ENCODE measurements around the gene ZNF608. TPM values are rescaled to one million over a fixed set of nuclear protein-coding genes. Genes with fewer than 3 reads are reported as not detected.
A peak's percentile ranks its signal among the peaks of the same experiment; 100 is the strongest.

ZNF608 gene
- total and polyA plus RNA-seq, 4 donors, result 9.5 to 83.2 (median 20.4) TPM

DNA sequence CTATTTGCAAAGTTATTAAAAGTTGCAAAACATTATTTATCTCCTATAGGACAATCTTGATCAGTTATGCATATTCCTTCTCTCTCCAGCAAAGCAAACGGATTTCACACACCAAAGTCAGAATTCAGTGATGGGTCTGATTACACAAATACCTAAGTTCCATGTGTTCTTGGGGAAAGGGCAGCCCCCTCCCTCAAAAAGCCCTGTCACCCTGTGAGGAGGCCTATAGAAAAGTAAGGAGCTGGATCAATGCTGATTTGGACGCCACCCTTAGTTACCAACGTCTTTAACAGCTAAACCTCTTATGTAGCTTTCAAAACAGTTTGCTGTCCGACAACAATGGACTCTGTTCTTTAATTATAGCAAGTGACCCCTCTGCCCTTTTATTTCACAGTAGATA, 6.4 kb downstream of the ZNF608 start:
- Histone ChIP-seq H3K4me3 (no peak overlapping the region), H3K27me3 (ENCODE audit: control insufficient read depth in 3 of 3, insufficient read depth in 3 of 3, low read length in 2 of 3) (no peaks in the 10 kb centered on the region), H3K9me3 (ENCODE audit: control insufficient read depth in 4 of 4, insufficient read depth in 3 of 4, low read length in 3 of 4) (no peaks in the 10 kb centered on the region), H3K9ac (ENCODE audit: insufficient read depth in 1 of 2, low read length in 2 of 2) (peak overlapping the region in 1 of 2 donors; percentile 37), H3K27ac (ENCODE audit: low read depth in 1 of 2, low read length in 1 of 2) (peak overlapping the region in 1 of 2 donors; percentile 79), H3K4me1 (ENCODE audit: control insufficient read depth in 5 of 5, insufficient read depth in 5 of 5, low read length in 5 of 5) (peaks cover 4 to 81% (median 39%) of the 10 kb centered on the region in 5 donors), H3K36me3 (ENCODE audit: control insufficient read depth in 4 of 4, insufficient read depth in 4 of 4, low read length in 4 of 4) (no peaks in the 10 kb centered on the region)
- WGBS, 2 donors, result 56 to 81% methylated on average over 4 of the region's 4 CpGs
- TF ChIP-seq, protein P1, sequence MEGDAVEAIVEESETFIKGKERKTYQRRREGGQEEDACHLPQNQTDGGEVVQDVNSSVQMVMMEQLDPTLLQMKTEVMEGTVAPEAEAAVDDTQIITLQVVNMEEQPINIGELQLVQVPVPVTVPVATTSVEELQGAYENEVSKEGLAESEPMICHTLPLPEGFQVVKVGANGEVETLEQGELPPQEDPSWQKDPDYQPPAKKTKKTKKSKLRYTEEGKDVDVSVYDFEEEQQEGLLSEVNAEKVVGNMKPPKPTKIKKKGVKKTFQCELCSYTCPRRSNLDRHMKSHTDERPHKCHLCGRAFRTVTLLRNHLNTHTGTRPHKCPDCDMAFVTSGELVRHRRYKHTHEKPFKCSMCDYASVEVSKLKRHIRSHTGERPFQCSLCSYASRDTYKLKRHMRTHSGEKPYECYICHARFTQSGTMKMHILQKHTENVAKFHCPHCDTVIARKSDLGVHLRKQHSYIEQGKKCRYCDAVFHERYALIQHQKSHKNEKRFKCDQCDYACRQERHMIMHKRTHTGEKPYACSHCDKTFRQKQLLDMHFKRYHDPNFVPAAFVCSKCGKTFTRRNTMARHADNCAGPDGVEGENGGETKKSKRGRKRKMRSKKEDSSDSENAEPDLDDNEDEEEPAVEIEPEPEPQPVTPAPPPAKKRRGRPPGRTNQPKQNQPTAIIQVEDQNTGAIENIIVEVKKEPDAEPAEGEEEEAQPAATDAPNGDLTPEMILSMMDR (IDR thresholded peaks at IDR 0.05; ENCODE audit: control extremely low read depth, extremely low read depth), result no peak
- DNase-seq (no peak), ATAC-seq (ENCODE audit: insufficient read depth, low FRiP score) (no peak)

DNA sequence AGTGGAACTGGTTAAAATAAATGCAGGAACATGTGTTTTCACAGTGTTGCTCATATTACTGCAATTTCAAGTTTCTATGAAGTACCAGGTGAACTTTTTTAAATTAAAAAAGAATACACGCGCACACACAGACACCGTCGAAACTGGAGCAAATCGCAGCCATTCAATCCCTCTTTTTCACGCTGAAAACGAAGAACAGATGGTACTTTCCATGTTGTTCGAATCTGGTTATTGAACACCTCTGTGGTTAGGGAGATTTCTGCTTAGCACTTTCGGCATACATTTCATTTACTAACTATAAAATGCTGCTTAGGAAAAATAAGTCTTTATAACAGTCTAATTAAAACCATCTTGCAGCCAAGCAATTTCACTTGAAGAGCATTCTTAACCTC, 6.8 kb downstream of the ZNF608 start:
- ATAC-seq (ENCODE audit: insufficient read depth, low FRiP score), result no peak
- TF ChIP-seq, protein P1 (IDR thresholded peaks at IDR 0.05; ENCODE audit: control extremely low read depth, extremely low read depth), result no peak
- H3K9ac ChIP-seq (ENCODE audit: insufficient read depth in 1 of 2, low read length in 2 of 2), result peak overlapping the region in 1 of 2 donors; percentile 73
- no peaks in the 10 kb centered on the region for H3K9me3 ChIP-seq (ENCODE audit: control insufficient read depth in 4 of 4, insufficient read depth in 3 of 4, low read length in 3 of 4)
- peaks cover 4 to 85% (median 41%) of the 10 kb centered on the region in 5 donors for H3K4me1 ChIP-seq (ENCODE audit: control insufficient read depth in 5 of 5, insufficient read depth in 5 of 5, low read length in 5 of 5)
- no peaks in the 10 kb centered on the region for H3K36me3 ChIP-seq (ENCODE audit: control insufficient read depth in 4 of 4, insufficient read depth in 4 of 4, low read length in 4 of 4)
- H3K27me3 ChIP-seq (ENCODE audit: control insufficient read depth in 3 of 3, insufficient read depth in 3 of 3, low read length in 2 of 3), result no peaks in the 10 kb centered on the region
- no peak for DNase-seq
- 62 to 85% methylated on average over 9 of the region's 9 CpGs for WGBS, 2 donors
- peak overlapping the region in 1 of 2 donors; percentile 58 for H3K27ac ChIP-seq (ENCODE audit: low read depth in 1 of 2, low read length in 1 of 2)
- H3K4me3 ChIP-seq, result no peak overlapping the region

DNA sequence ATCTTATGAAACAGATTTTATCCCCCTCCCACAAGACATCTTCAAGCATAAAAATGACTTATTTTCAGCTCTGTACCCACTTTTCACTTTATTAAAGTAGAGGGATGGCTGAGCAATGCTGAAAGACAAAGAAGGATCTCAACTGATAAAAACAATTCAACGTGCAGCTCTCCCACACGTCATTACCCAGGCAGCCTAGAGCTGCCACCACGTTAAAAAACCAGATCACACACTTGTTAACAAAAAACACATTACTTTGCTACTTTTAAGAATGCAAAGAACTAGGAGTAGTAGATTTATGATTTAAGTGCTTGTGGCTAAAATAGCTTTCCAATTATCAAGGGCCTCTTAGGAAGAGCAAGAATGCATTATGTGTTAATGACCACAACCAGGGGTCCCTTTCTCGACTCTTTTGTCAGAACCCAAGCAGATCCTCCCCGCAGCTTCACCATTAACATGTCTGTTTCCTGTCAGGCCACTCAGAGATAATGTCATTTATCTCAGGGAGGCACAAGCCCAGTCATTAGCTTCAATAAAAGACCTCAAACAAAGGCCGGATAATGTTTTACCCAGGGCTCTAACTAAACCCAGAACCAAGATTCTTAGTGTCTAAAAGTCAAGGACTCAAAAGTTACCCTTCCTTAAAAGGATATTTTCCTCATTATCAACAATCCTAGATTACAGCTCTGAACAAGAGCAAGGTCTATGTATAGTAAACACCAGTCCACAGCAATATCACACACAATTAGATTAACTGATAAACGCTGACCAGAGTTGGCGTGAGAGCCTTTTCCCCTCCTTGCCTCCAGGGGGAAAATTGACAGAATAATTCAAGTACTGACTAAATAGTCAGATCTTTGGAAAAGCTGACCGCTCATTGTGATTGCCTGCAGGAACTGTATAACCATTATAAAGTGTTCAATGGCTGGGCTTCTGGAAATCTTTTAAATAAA, 7.5 kb downstream of the ZNF608 start:
- Histone ChIP-seq H3K36me3 (ENCODE audit: control insufficient read depth in 4 of 4, insufficient read depth in 4 of 4, low read length in 4 of 4) (no peaks in the 10 kb centered on the region), H3K4me1 (ENCODE audit: control insufficient read depth in 5 of 5, insufficient read depth in 5 of 5, low read length in 5 of 5) (peaks cover 6 to 89% (median 43%) of the 10 kb centered on the region in 5 donors), H3K27ac (ENCODE audit: low read depth in 1 of 2, low read length in 1 of 2) (peak overlapping the region in 1 of 2 donors; percentile 65), H3K27me3 (ENCODE audit: control insufficient read depth in 3 of 3, insufficient read depth in 3 of 3, low read length in 2 of 3) (no peaks in the 10 kb centered on the region), H3K9me3 (ENCODE audit: control insufficient read depth in 4 of 4, insufficient read depth in 3 of 4, low read length in 3 of 4) (no peaks in the 10 kb centered on the region), H3K9ac (ENCODE audit: insufficient read depth in 1 of 2, low read length in 2 of 2) (peak overlapping the region in 1 of 2 donors; percentile 73), H3K4me3 (no peak overlapping the region)
- DNase-seq (peak in 2 of 3 donors; percentile 53), ATAC-seq (ENCODE audit: insufficient read depth, low FRiP score) (no peak)
- TF ChIP-seq, protein P1 (IDR thresholded peaks at IDR 0.05; ENCODE audit: control extremely low read depth, extremely low read depth), result no peak
- 39 to 63% methylated on average over 9 of the region's 9 CpGs for WGBS, 2 donors
